Thoracic aorta (tissue), 2 donors: Measurements from ENCODE around the gene MEGF11. TPM values are rescaled to one million over a fixed set of nuclear protein-coding genes. Genes with fewer than 3 reads are reported as not detected.
"Not testable (repeated sequence)": the region's sequence is repeated elsewhere in the genome, so short reads cannot be mapped to it uniquely, and the experiment has no call there.

ENCODE experiments used
- ATAC-seq: fragments of 150-250 bp; one replicate; pipeline ENCODE4 v1.8.0; 2017; ENCODE audit warnings: low read depth; ENCODE audit not compliant: insufficient number of reproducible peaks, low FRiP score
- DNase-seq: peaks from one replicate; pipeline ENCODE4 v3.0.0-alpha.2; 2020; ENCODE audit warnings: low spot score
- H3K27ac ChIP-seq, 2 donors: fragments of 200-600 bp; sonication (generic); 1 replicate in 1 of 2; 2 replicates in 1 of 2; pipeline ENCODE4 v1.5.1; 2016; ENCODE audit warnings: mild to moderate bottlenecking in 2 of 2, moderate library complexity in 2 of 2
- H3K27me3 ChIP-seq: fragments of 200-600 bp; sonication (generic); replicated peaks from 2 replicates; pipeline ENCODE4 v1.6.0; 2016; ENCODE audit warnings: mild to moderate bottlenecking; ENCODE audit not compliant: insufficient read depth
- H3K36me3 ChIP-seq: fragments of 200-600 bp; sonication (generic); one replicate; pipeline ENCODE4 v1.5.1; 2016
- H3K4me1 ChIP-seq, 2 donors: fragments of 200-600 bp; sonication (generic); 1 replicate in 1 of 2; 2 replicates in 1 of 2; pipeline versions ENCODE4 v1.5.1 to v1.6.0; 2016; ENCODE audit warnings: low read depth in 2 of 2, mild to moderate bottlenecking in 1 of 2; ENCODE audit not compliant: control insufficient read depth in 1 of 2
- H3K4me3 ChIP-seq: fragments of 200-600 bp; sonication (generic); 2 replicates; pipeline ENCODE4 v1.5.1; 2016; ENCODE audit warnings: mild to moderate bottlenecking
- H3K9me3 ChIP-seq: fragments of 200-600 bp; sonication (generic); 2 replicates; pipeline ENCODE4 v1.5.1; 2016
- total RNA-seq, 2 donors: library from RNA; depleted of rRNA; stranded (reverse); fragments of >200 nt; gene quantifications; one replicate each; pipeline versions ENCODE4 v1.1.0 to v1.2.3, GENCODE V29; 2016
- TF ChIP-seq, protein P1 (sequence below): fragments of 200-600 bp; sonication (generic); IDR thresholded peaks from one replicate; pipeline ENCODE4 v1.5.1; 2019; ENCODE audit warnings: antibody characterized with exemption

The MEGF11 gene
- total RNA-seq, 2 donors from 2014 or later = not detected

DNA sequence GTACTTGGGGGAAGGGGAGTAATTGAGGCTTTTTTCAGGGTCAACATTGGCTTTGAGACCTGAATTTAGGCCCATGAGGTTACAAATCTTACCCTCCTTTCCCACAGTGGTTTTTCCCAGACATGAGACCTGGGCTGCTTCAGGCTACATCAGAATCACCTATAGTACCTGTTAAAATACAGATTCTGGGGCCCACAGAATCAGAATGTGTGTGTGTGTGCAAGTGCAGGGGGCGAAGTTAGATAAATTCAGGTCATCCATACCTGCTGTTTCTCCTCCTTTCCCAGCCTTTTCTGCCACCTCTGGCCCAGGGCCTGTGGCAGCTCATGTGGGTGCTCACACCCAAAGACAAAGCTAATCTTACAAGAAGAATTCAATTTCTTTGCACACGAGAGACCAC is 273.7 kb downstream of the MEGF11 start:
- no peak for ATAC-seq
- no peaks in the 10 kb centered on the region for H3K36me3 ChIP-seq
- H3K27ac ChIP-seq = no peak overlapping the region
- no peak for DNase-seq
- peaks cover 7% of the 10 kb centered on the region for H3K27me3 ChIP-seq
- H3K4me1 ChIP-seq = peaks cover 0 to 8% of the 10 kb centered on the region in 2 donors
- H3K9me3 ChIP-seq = no peaks in the 10 kb centered on the region
- TF ChIP-seq, protein P1, sequence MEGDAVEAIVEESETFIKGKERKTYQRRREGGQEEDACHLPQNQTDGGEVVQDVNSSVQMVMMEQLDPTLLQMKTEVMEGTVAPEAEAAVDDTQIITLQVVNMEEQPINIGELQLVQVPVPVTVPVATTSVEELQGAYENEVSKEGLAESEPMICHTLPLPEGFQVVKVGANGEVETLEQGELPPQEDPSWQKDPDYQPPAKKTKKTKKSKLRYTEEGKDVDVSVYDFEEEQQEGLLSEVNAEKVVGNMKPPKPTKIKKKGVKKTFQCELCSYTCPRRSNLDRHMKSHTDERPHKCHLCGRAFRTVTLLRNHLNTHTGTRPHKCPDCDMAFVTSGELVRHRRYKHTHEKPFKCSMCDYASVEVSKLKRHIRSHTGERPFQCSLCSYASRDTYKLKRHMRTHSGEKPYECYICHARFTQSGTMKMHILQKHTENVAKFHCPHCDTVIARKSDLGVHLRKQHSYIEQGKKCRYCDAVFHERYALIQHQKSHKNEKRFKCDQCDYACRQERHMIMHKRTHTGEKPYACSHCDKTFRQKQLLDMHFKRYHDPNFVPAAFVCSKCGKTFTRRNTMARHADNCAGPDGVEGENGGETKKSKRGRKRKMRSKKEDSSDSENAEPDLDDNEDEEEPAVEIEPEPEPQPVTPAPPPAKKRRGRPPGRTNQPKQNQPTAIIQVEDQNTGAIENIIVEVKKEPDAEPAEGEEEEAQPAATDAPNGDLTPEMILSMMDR = no peak
- no peak overlapping the region for H3K4me3 ChIP-seq

DNA sequence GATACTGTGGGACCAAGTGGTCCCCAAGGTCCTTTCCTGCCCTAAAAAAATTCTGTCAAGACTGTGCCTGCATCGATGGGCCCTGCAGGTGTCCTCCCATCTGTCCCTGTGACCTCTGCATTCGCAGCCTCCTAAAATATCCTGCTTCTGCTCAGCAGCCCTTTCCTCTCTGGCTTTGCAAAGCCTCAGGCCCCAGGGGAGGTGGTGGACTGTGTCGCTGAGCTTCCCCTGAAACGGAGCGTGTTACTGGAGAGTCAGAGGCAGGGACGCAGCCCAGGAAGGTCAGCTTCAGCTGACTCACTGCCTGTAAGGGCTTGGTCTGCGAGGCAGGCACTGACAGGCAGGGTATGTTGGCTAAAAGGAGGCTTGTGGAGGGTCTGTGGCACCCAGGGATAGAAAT is 274.2 kb downstream of the MEGF11 start:
- H3K27ac ChIP-seq = no peak overlapping the region
- no peaks in the 10 kb centered on the region for H3K9me3 ChIP-seq
- H3K27me3 ChIP-seq = peaks cover 7% of the 10 kb centered on the region
- peaks cover 0 to 8% of the 10 kb centered on the region in 2 donors for H3K4me1 ChIP-seq
- no peaks in the 10 kb centered on the region for H3K36me3 ChIP-seq
- TF ChIP-seq, protein P1 = no peak
- DNase-seq = no peak
- no peak overlapping the region for H3K4me3 ChIP-seq
- ATAC-seq = no peak

DNA sequence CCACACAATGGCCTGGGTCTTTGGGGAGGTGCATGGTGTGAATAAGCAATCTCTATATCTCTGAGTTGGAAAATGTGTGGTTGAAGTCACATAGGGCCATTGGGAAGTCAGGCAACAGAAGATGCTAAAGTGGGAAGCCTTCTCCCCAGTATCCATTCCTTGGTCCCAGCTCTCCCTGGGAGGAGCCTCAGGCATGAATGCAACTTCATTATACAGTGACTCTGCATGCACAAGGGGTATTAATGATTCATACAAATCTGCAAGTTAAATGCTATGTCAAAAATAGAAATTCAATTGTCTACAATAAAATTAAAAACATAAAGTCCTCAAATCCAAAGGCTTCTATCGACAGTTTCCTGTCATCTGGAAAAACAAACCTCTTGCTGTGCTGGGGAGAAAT is 275.4 kb downstream of the MEGF11 start:
- no peaks in the 10 kb centered on the region for H3K9me3 ChIP-seq
- no peaks in the 10 kb centered on the region for H3K36me3 ChIP-seq
- H3K27ac ChIP-seq = no peak overlapping the region
- H3K27me3 ChIP-seq = peaks cover 7% of the 10 kb centered on the region
- H3K4me3 ChIP-seq = no peak overlapping the region
- TF ChIP-seq, protein P1 = no peak
- DNase-seq (no peak), ATAC-seq (no peak)
- peaks cover 0 to 8% of the 10 kb centered on the region in 2 donors for H3K4me1 ChIP-seq

DNA sequence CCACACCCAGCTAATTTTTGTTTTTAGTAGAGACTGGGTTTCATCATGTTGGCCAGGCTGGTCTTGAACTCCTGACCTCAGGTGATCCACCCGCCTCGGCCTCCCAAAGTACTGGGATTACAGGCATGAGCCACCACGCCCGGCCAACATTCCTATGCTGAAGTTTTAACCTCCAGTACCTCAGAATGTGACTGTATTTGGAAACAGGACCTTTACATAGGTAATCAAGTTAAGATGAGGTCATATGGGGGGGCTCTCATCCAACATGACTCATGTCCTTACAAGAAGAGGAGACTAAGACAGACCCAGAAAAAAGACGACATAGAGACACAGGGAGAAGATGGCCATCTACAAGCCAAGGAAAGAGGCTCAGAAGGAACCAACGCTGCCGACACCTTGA is 277.4 kb downstream of the MEGF11 start:
- DNase-seq, H3K4me1 ChIP-seq, H3K36me3 ChIP-seq, H3K4me3 ChIP-seq, H3K27ac ChIP-seq, ATAC-seq, H3K9me3 ChIP-seq, H3K27me3 ChIP-seq: not testable (repeated sequence)

DNA sequence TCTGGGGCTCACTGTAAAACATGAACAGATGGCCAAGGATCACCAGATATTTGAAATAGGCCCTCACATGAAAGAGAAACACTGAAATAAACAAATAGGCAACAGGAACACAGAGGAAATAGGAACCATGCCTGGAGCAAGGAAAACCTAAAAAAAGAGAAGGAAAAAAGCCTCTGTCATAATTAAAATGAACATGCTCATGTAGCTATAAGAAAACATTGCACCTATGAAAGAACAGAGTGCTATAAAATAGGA is 281.9 kb downstream of the MEGF11 start:
- no peak overlapping the region for H3K27ac ChIP-seq
- no peaks in the 10 kb centered on the region for H3K27me3 ChIP-seq
- ATAC-seq (no peak), DNase-seq (no peak)
- no peaks in the 10 kb centered on the region for H3K9me3 ChIP-seq
- H3K36me3 ChIP-seq = no peaks in the 10 kb centered on the region
- TF ChIP-seq, protein P1 = no peak
- no peak overlapping the region for H3K4me3 ChIP-seq
- no peaks in the 10 kb centered on the region for H3K4me1 ChIP-seq

DNA sequence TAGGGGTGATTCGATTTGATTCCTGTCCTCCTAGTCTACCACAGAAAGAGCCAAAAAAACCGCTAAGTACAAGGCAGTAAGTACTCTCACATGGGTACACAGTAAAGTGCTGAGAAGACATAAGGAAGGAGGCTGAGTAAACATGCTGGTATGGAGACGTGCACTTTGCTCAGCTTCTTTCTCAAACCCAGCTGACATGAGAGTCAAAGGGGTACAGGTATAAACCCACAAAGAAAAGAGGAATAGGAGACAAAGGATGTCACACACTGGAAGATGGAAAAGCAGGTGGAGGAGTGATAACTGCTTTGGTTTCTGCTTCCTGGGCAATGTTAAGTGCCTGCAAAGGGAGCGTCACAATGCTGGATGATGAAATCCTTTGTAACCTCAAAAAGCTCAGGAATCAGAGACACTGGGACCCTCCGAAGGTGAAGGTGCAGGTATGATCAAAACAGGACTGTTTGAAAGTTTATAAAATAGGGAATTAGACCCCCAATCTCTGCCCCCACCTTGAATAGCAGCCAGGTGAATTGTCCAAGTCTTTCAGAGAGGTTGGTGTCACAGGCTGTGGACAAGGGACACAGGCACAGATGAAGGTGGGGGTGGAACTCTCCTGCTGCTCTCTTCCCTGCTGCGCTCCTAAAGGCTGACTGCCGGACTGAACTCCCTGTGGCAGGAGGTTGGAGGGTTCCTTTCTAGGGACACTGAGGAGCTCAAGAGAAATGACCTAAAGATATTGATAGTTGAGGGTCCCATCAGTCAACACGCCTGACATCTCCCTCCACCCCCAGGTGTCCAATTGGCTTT is 282.4 kb downstream of the MEGF11 start:
- Histone ChIP-seq H3K36me3 (no peaks in the 10 kb centered on the region), H3K4me3 (no peak overlapping the region), H3K9me3 (no peaks in the 10 kb centered on the region), H3K4me1 (no peaks in the 10 kb centered on the region), H3K27ac (no peak overlapping the region), H3K27me3 (no peaks in the 10 kb centered on the region)
- DNase-seq = no peak
- ATAC-seq = no peak
- TF ChIP-seq, protein P1 = no peak
